D721Med (cell line): ENCODE data around the gene DLEC1.
"Not testable (repeated sequence)": the region's sequence is repeated elsewhere in the genome, so short reads cannot be mapped to it uniquely, and the experiment has no call there.

ENCODE experiments used
- DNase-seq: peaks from one replicate; pipeline ENCODE4 v3.0.0; 2011; ENCODE audit warnings: low spot score; ENCODE audit not compliant: insufficient read length
- FAIRE-seq: peaks from 2 replicates; lab custom pipeline; 2011; peaks lifted over from hg19 to GRCh38; lab: Jason Lieb, UNC
- CTCF ChIP-seq: IDR thresholded peaks from 2 replicates; pipeline ENCODE4 v1.5.1; 2012; ENCODE audit warnings: mild to moderate bottlenecking, control low read depth; ENCODE audit not compliant: insufficient read depth; ENCODE audit errors: missing control alignments

Gene DLEC1

GRCh38 chr3:38083871-38084333 is 44.9 kb downstream of the DLEC1 start:
- FAIRE-seq, result no peak
- TF ChIP-seq CTCF, result no peak
- no peak for DNase-seq

GRCh38 chr3:38084334-38085310 is 45.6 kb downstream of the DLEC1 start:
- FAIRE-seq (peak; percentile 97), DNase-seq (no peak)
- no peak for TF ChIP-seq CTCF

- FAIRE-seq (no peak), DNase-seq (no peak)
- no peak for TF ChIP-seq CTCF
Measured at GRCh38 chr3:38085311-38085942, 46.4 kb downstream of the DLEC1 start.

GRCh38 chr3:38085943-38086324 is 46.9 kb downstream of the DLEC1 start:
- DNase-seq (no peak), FAIRE-seq (no peak)
- TF ChIP-seq CTCF, result no peak

GRCh38 chr3:38086496-38086895 is 47.5 kb downstream of the DLEC1 start:
- FAIRE-seq (no peak), DNase-seq (no peak)
- no peak for TF ChIP-seq CTCF

GRCh38 chr3:38087278-38087677 is 48.3 kb downstream of the DLEC1 start:
- not testable (repeated sequence) for FAIRE-seq, DNase-seq

- FAIRE-seq (no peak), DNase-seq (no peak)
- no peak for TF ChIP-seq CTCF
Measured at GRCh38 chr3:38088126-38089078, 49.4 kb downstream of the DLEC1 start.
